DND-41 (cell line): ENCODE measurements around the gene DCLK1.

Source experiments
- ATAC-seq: fragments of 200-7000 bp; cut with Tn5 transposase; 3 replicates; pipeline ENCODE4 v1.9.1; 2021; ENCODE audit warnings: low read depth; ENCODE audit not compliant: insufficient read depth
- DNase-seq: peaks from one replicate; pipeline ENCODE4 v3.0.0-alpha.2; 2020
- H2AFZ ChIP-seq: 2 replicates; pipeline ENCODE4 v1.6.0; 2012; ENCODE audit warnings: low read depth, low read length
- H3K27ac ChIP-seq: 2 replicates; pipeline ENCODE4 v1.5.1; 2012; ENCODE audit warnings: low read length, inconsistent platforms
- H3K27me3 ChIP-seq: fragments of 200-600 bp; sonication (generic); 2 replicates; pipeline ENCODE4 v1.6.0; 2012; ENCODE audit warnings: low read length, mild to moderate bottlenecking, inconsistent platforms; ENCODE audit not compliant: insufficient read depth, poor library complexity
- H3K36me3 ChIP-seq: 2 replicates; pipeline ENCODE4 v1.5.1; 2012; ENCODE audit warnings: low read length, inconsistent platforms; ENCODE audit not compliant: insufficient read depth
- H3K4me1 ChIP-seq: 2 replicates; pipeline ENCODE4 v1.5.1; 2012; ENCODE audit warnings: mild to moderate bottlenecking, low read length; ENCODE audit not compliant: insufficient read depth
- H3K4me2 ChIP-seq: 2 replicates; pipeline ENCODE4 v1.6.0; 2012; ENCODE audit warnings: mild to moderate bottlenecking, moderate library complexity, low read length, inconsistent platforms; ENCODE audit not compliant: insufficient read depth
- H3K4me3 ChIP-seq, 2 experiments: fragments of 200-600 bp in 1 of 2; shearing (Covaris generic) in 1 of 2; 2 replicates each; pipeline ENCODE4 v1.5.1; 2012 to 2016; ENCODE audit warnings: inconsistent platforms in 2 of 2, low read length in 2 of 2, mild to moderate bottlenecking in 2 of 2, low read depth in 1 of 2, moderate library complexity in 1 of 2
- H3K79me2 ChIP-seq: 2 replicates; pipeline ENCODE4 v1.6.0; 2012; ENCODE audit warnings: low read length, inconsistent platforms; ENCODE audit not compliant: insufficient read depth
- H3K9ac ChIP-seq: 2 replicates; pipeline ENCODE4 v1.6.0; 2012; ENCODE audit warnings: low read depth, mild to moderate bottlenecking, inconsistent platforms, low read length, moderate library complexity
- H3K9me3 ChIP-seq: 2 replicates; pipeline ENCODE4 v1.5.1; 2012; ENCODE audit warnings: low read length, moderate library complexity, mild to moderate bottlenecking, inconsistent platforms; ENCODE audit not compliant: insufficient read depth, severe bottlenecking
- H4K20me1 ChIP-seq: 2 replicates; pipeline ENCODE4 v1.6.0; 2012; ENCODE audit warnings: low read length; ENCODE audit not compliant: insufficient read depth
- CTCF ChIP-seq: IDR thresholded peaks from 2 replicates; pipeline ENCODE4 v1.5.1; 2012; ENCODE audit warnings: borderline replicate concordance, low read length, moderate library complexity, mild to moderate bottlenecking; ENCODE audit not compliant: poor library complexity, severe bottlenecking; ENCODE audit errors: extremely low read depth
- EZH2 ChIP-seq: IDR thresholded peaks from 3 replicates; pipeline ENCODE4 v1.6.1; 2012; ENCODE audit warnings: borderline replicate concordance, low read depth, mild to moderate bottlenecking, moderate library complexity, low read length, inconsistent platforms; ENCODE audit not compliant: severe bottlenecking

DCLK1 gene

GRCh38 chr13:36131222-36131930 is at the start of gene DCLK1:
TSS of gene DCLK1 (minus strand) at chr13:36131382.
- H4K20me1 ChIP-seq = no peaks in the 10 kb centered on the region
- no peaks in the 10 kb centered on the region for H3K36me3 ChIP-seq
- H3K4me2 ChIP-seq = no peak within 1 kb of the TSS
- H3K4me1 ChIP-seq = no peaks in the 10 kb centered on the region
- no peak for ATAC-seq
- H3K27me3 ChIP-seq = no peaks in the 10 kb centered on the region
- no peak within 1 kb of the TSS for H3K9ac ChIP-seq
- TF ChIP-seq CTCF = no peak
- no peak for TF ChIP-seq EZH2
- H2AFZ ChIP-seq = no peak within 1 kb of the TSS
- peaks cover 3% of the 10 kb centered on the region for H3K9me3 ChIP-seq
- DNase-seq = no peak
- H3K27ac ChIP-seq = no peak within 1 kb of the TSS
- no peaks in the 10 kb centered on the region for H3K79me2 ChIP-seq
- no peak within 1 kb of the TSS for H3K4me3 ChIP-seq

GRCh38 chr13:36175621-36176020 is 44.4 kb upstream of the DCLK1 start:
- no peak overlapping the region for H3K4me2 ChIP-seq
- no peaks in the 10 kb centered on the region for H3K27me3 ChIP-seq
- H3K27ac ChIP-seq = no peak overlapping the region
- no peak overlapping the region for H2AFZ ChIP-seq
- H3K4me3 ChIP-seq = no peak overlapping the region
- DNase-seq (no peak), ATAC-seq (no peak)
- H4K20me1 ChIP-seq = no peaks in the 10 kb centered on the region
- no peaks in the 10 kb centered on the region for H3K4me1 ChIP-seq
- no peak overlapping the region for H3K9ac ChIP-seq
- no peaks in the 10 kb centered on the region for H3K36me3 ChIP-seq
- no peaks in the 10 kb centered on the region for H3K79me2 ChIP-seq
- no peaks in the 10 kb centered on the region for H3K9me3 ChIP-seq
- no peak for TF ChIP-seq EZH2
- no peak for TF ChIP-seq CTCF

DNA sequence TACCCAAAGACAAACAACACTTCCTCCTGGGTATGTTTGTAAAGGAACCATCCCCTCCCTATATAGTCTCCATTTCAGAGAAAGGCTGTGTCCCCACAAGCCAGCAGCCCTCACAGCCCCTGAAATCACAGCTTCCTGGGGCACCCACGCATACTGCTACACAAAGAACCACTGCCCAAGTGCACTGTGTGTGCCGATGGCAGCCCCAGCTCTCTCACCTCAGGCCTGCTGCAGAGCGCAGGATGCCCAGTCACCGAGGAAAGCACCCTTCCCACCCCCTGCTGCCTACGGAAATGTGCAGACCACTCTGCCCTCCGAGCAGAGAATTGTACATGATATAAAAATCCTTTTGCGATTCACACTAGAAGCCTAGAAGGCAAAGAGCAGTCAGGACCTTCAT is 43.7 kb upstream of the DCLK1 start:
- no peak overlapping the region for H3K27ac ChIP-seq
- no peak for ATAC-seq
- H2AFZ ChIP-seq = no peak overlapping the region
- TF ChIP-seq CTCF (no peak), EZH2 (no peak)
- no peak overlapping the region for H3K4me3 ChIP-seq
- no peak for DNase-seq
- H3K79me2 ChIP-seq = no peaks in the 10 kb centered on the region
- H3K9ac ChIP-seq = no peak overlapping the region
- no peaks in the 10 kb centered on the region for H3K27me3 ChIP-seq
- no peaks in the 10 kb centered on the region for H3K9me3 ChIP-seq
- no peak overlapping the region for H3K4me2 ChIP-seq
- H3K4me1 ChIP-seq = no peaks in the 10 kb centered on the region
- H3K36me3 ChIP-seq = no peaks in the 10 kb centered on the region
- no peaks in the 10 kb centered on the region for H4K20me1 ChIP-seq
